T-helper 9 cell (primary cell): ENCODE measurements around the gene PLCB3.
A peak's percentile ranks its signal among the peaks of the same experiment; 100 is the strongest.

ENCODE experiments used
- DNase-seq: peaks from one replicate; pipeline ENCODE4 v3.0.0-alpha.2; 2020

PLCB3 gene

GRCh38 chr11:64222651-64223000 lies 28.7 kb upstream of the PLCB3 start:
- no peak for DNase-seq

GRCh38 chr11:64223001-64223651 lies 28.2 kb upstream of the PLCB3 start:
- no peak for DNase-seq

GRCh38 chr11:64224151-64224890 lies 27.0 kb upstream of the PLCB3 start:
- no peak for DNase-seq

GRCh38 chr11:64224891-64225607 lies 26.3 kb upstream of the PLCB3 start:
- no peak for DNase-seq

- DNase-seq, result peak; percentile 88
These were observed 25.5 kb upstream of the PLCB3 start, which contains the start of the genes NUDT22 and TRPT1 for GRCh38 chr11:64225608-64226506. Gene NUDT22 (plus strand): TSS chr11:64226274. CDS start chr11:64226653, 379 bp downstream. Gene TRPT1 (minus strand): TSS chr11:64226186. CDS start chr11:64225860, 326 bp downstream.

- no peak for DNase-seq
These were observed 24.8 kb upstream of the PLCB3 start for GRCh38 chr11:64226507-64227051.

GRCh38 chr11:64227405-64227956 lies 23.8 kb upstream of the PLCB3 start:
- no peak for DNase-seq

- DNase-seq, result no peak
These were observed 22.1 kb upstream of the PLCB3 start for GRCh38 chr11:64229090-64229743.

GRCh38 chr11:64229744-64230170 lies 21.6 kb upstream of the PLCB3 start:
- no peak for DNase-seq

GRCh38 chr11:64230171-64230984 lies 21.0 kb upstream of the PLCB3 start, which contains the start of gene DNAJC4:
Gene DNAJC4 (plus strand): TSS chr11:64230548. CDS start chr11:64230855, 307 bp downstream.
- DNase-seq, result peak; percentile 83

- DNase-seq, result no peak
These were observed 20.4 kb upstream of the PLCB3 start for GRCh38 chr11:64230985-64231365.

- DNase-seq, result no peak
These were observed 19.8 kb upstream of the PLCB3 start for GRCh38 chr11:64231546-64231945.

GRCh38 chr11:64232182-64232966 lies 19.0 kb upstream of the PLCB3 start:
- no peak for DNase-seq

GRCh38 chr11:64232967-64233315 lies 18.4 kb upstream of the PLCB3 start:
- DNase-seq, result no peak

- DNase-seq, result peak; percentile 73
These were observed 17.3 kb upstream of the PLCB3 start, which contains the start of gene VEGFB for GRCh38 chr11:64233913-64234586. Gene VEGFB (plus strand): TSS chr11:64234584. CDS start chr11:64234834, 250 bp downstream.

- DNase-seq, result peak; percentile 46
These were observed 16.5 kb upstream of the PLCB3 start for GRCh38 chr11:64234647-64235379.

GRCh38 chr11:64235437-64236161 lies 15.7 kb upstream of the PLCB3 start:
- no peak for DNase-seq
